Suprapubic skin (tissue), 4 donors: Measurements from ENCODE around the gene ALOXE3. TPM values are rescaled to one million over a fixed set of nuclear protein-coding genes. Genes with fewer than 3 reads are reported as not detected.

Experiments
- DNase-seq, 2 donors: peaks; one replicate each; pipeline ENCODE4 v3.0.0-alpha.2; 2019; ENCODE audit warnings: low spot score in 2 of 2
- H3K27ac ChIP-seq: fragments of 200-600 bp; sonication (generic); one replicate; pipeline ENCODE4 v1.5.1; 2019
- H3K27me3 ChIP-seq: fragments of 200-600 bp; sonication (generic); one replicate; pipeline ENCODE4 v1.5.1; 2019
- H3K36me3 ChIP-seq: fragments of 200-600 bp; sonication (generic); one replicate; pipeline ENCODE4 v1.5.1; 2019
- H3K4me1 ChIP-seq: fragments of 200-600 bp; sonication (generic); one replicate; pipeline ENCODE4 v1.5.1; 2019
- H3K4me3 ChIP-seq: fragments of 200-600 bp; sonication (generic); one replicate; pipeline ENCODE4 v1.5.1; 2019; ENCODE audit warnings: mild to moderate bottlenecking
- H3K9me3 ChIP-seq: fragments of 200-600 bp; sonication (generic); one replicate; pipeline ENCODE4 v1.5.1; 2019
- EP300 ChIP-seq: sonication (generic); formaldehyde crosslinking; IDR thresholded peaks from one replicate; pipeline ENCODE4 v1.6.1; 2017; ENCODE audit warnings: antibody characterized with exemption
- POLR2A ChIP-seq, 2 donors: fragments of 450-650 bp; IDR thresholded peaks; one replicate each; pipeline ENCODE4 v1.6.1; 2017; ENCODE audit warnings: antibody characterized with exemption in 2 of 2, mild to moderate bottlenecking in 2 of 2, moderate library complexity in 2 of 2
- POLR2AphosphoS5 ChIP-seq, 3 donors: sonication (generic); formaldehyde crosslinking; IDR thresholded peaks; one replicate each; pipeline ENCODE4 v1.6.1; 2017; ENCODE audit warnings: antibody characterized with exemption in 3 of 3
- WGBS: methylation state at CpG from one replicate; pipeline ENCODE4 v1.1.5; 2018; 5-methylcytosine and 5-hydroxymethylcytosine counted together
- total RNA-seq, 4 donors: library from RNA; depleted of rRNA; stranded (reverse); fragments of >200 nt; gene quantifications; one replicate each; pipeline ENCODE4 v1.1.0, GENCODE V29; 2016
- TF ChIP-seq, protein P1 (sequence below), 2 donors: fragments of 200-600 bp in 1 of 2; fragments of 450-650 bp in 1 of 2; sonication (generic) in 1 of 2; IDR thresholded peaks; one replicate each; pipeline ENCODE4 v1.5.1; 2016 to 2019; ENCODE audit warnings: antibody characterized with exemption in 2 of 2, mild to moderate bottlenecking in 1 of 2, moderate library complexity in 1 of 2

Gene ALOXE3
- total RNA-seq, 4 donors from 2014 or later: 44.5 to 95.3 (median 69.9) TPM

- peaks cover 16% of the 10 kb centered on the region for H3K36me3 ChIP-seq
- H3K9me3 ChIP-seq: no peaks in the 10 kb centered on the region
- peak overlapping the region; percentile 98 for H3K4me3 ChIP-seq
- H3K27ac ChIP-seq: peak overlapping the region; percentile 100
- DNase-seq: no peak
- peaks cover 54% of the 10 kb centered on the region for H3K4me1 ChIP-seq
- TF ChIP-seq POLR2AphosphoS5 (IDR thresholded peaks at IDR 0.05): no peak
- TF ChIP-seq POLR2A (IDR thresholded peaks at IDR 0.05): no peak
- TF ChIP-seq, protein P1, sequence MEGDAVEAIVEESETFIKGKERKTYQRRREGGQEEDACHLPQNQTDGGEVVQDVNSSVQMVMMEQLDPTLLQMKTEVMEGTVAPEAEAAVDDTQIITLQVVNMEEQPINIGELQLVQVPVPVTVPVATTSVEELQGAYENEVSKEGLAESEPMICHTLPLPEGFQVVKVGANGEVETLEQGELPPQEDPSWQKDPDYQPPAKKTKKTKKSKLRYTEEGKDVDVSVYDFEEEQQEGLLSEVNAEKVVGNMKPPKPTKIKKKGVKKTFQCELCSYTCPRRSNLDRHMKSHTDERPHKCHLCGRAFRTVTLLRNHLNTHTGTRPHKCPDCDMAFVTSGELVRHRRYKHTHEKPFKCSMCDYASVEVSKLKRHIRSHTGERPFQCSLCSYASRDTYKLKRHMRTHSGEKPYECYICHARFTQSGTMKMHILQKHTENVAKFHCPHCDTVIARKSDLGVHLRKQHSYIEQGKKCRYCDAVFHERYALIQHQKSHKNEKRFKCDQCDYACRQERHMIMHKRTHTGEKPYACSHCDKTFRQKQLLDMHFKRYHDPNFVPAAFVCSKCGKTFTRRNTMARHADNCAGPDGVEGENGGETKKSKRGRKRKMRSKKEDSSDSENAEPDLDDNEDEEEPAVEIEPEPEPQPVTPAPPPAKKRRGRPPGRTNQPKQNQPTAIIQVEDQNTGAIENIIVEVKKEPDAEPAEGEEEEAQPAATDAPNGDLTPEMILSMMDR (IDR thresholded peaks at IDR 0.05): no peak
- TF ChIP-seq EP300: no peak
- WGBS: 4% methylated on average over 11 of the region's 11 CpGs
- no peaks in the 10 kb centered on the region for H3K27me3 ChIP-seq
Observed at GRCh38 chr17:8155996-8156245, 37.6 kb upstream of the ALOXE3 start.

DNA sequence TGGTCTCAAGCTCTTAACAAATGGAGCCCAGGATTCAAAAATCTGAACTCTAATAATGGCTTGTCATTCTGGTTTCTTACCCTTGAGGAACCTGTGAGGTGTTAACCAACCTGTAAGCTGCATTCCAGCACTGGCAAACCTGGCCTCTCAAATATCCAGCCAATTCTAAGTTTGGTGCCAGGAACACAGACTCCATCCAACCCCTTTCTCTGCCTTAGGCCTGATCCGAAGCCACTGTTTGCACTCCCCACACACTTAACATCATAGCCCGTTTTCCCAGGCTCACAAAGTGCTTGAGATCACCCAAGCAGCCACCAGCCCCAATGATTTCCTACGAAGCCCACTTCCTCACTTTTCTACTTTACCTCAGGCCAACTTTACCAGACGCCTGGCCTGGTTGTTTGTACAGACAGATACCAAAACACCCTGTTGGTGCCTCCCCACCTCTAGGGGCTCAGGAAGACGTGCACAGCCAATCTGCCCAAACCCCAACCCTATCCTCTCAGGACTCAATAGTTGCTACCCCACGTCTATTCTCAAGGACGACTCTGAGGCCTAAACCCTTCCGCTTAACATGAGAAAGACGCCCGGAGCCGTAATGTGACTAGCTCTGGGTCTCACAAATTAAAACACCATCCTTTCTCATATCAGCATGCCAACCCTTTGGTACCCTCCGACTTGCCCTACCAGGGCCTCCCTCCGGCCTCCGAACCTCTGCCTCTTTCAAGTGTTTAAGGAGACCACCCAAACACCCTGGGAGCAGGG lies 37.1 kb upstream of the ALOXE3 start:
- 8% methylated on average over 14 of the region's 14 CpGs for WGBS
- Histone ChIP-seq H3K36me3 (peaks cover 19% of the 10 kb centered on the region), H3K27me3 (no peaks in the 10 kb centered on the region), H3K4me3 (peak overlapping the region; percentile 98), H3K27ac (peak overlapping the region; percentile 100), H3K9me3 (no peaks in the 10 kb centered on the region), H3K4me1 (peaks cover 54% of the 10 kb centered on the region)
- peak in 1 of 2 donors; percentile 76 for DNase-seq
- TF ChIP-seq POLR2AphosphoS5 (IDR thresholded peaks at IDR 0.05) (peak in 2 of 3 donors; percentile 40 to 58), POLR2A (IDR thresholded peaks at IDR 0.05) (no peak), EP300 (no peak)
- TF ChIP-seq, protein P1 (IDR thresholded peaks at IDR 0.05): no peak

DNA sequence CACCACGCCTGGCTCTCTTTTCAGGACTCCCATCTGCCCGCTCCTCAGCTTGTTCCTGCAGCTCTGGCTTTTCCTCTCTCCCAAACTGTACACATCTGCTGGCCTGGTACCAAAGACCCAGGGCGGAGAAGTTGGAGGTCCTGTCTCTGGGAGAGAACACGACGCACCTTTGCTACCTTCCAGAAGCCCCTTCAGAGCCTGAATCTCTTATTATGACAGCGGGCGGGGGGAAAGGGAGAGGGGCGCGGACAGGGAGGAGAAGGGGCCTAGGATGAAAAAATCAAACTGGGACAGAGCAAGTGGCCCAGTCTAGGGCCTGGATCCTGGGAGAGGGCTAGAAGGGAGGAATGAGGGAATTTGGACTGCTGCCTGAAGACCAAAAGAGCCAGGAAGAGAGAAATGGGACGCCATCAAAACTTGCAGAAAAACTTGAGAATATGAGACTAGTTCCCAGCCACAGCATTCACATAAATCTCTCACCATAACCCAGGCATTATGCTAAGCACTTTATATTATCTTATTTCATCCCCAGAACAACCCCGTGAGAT lies 36.4 kb upstream of the ALOXE3 start:
- H3K27me3 ChIP-seq: no peaks in the 10 kb centered on the region
- TF ChIP-seq POLR2A (IDR thresholded peaks at IDR 0.05) (peak in 1 of 2 donors; percentile 11), POLR2AphosphoS5 (IDR thresholded peaks at IDR 0.05) (no peak)
- H3K4me3 ChIP-seq: peak overlapping the region; percentile 98
- peaks cover 25% of the 10 kb centered on the region for H3K36me3 ChIP-seq
- peak overlapping the region; percentile 100 for H3K27ac ChIP-seq
- H3K4me1 ChIP-seq: peaks cover 61% of the 10 kb centered on the region
- H3K9me3 ChIP-seq: no peaks in the 10 kb centered on the region
- DNase-seq: peak in 1 of 2 donors; percentile 74
- 19% methylated on average over 11 of the region's 11 CpGs for WGBS

- Histone ChIP-seq H3K36me3 (peaks cover 25% of the 10 kb centered on the region), H3K27me3 (no peaks in the 10 kb centered on the region), H3K27ac (peak overlapping the region; percentile 100), H3K9me3 (no peaks in the 10 kb centered on the region), H3K4me3 (peak overlapping the region; percentile 98), H3K4me1 (peaks cover 63% of the 10 kb centered on the region)
- WGBS: 3% methylated on average over 22 of the region's 22 CpGs
- peak; percentile 100 for DNase-seq
- TF ChIP-seq, protein P1 (IDR thresholded peaks at IDR 0.05): no peak
- TF ChIP-seq POLR2AphosphoS5 (IDR thresholded peaks at IDR 0.05): peak; percentile 99 to 100 (median 100)
- TF ChIP-seq EP300: peak; percentile 99
- peak; percentile 74 to 92 for TF ChIP-seq POLR2A (IDR thresholded peaks at IDR 0.05)
Observed at GRCh38 chr17:8153957-8154607, 35.8 kb upstream of the ALOXE3 start.

GRCh38 chr17:8153525-8153956 lies 35.2 kb upstream of the ALOXE3 start:
- Histone ChIP-seq H3K27ac (peak overlapping the region; percentile 100), H3K27me3 (no peaks in the 10 kb centered on the region), H3K4me1 (peaks cover 62% of the 10 kb centered on the region), H3K9me3 (no peaks in the 10 kb centered on the region), H3K4me3 (peak overlapping the region; percentile 98), H3K36me3 (peaks cover 30% of the 10 kb centered on the region)
- TF ChIP-seq POLR2A (IDR thresholded peaks at IDR 0.05) (peak in 1 of 2 donors; percentile 67), EP300 (no peak), POLR2AphosphoS5 (IDR thresholded peaks at IDR 0.05) (peak; percentile 4 to 97 (median 39))
- peak in 1 of 2 donors; percentile 94 for DNase-seq
- 12% methylated on average over 13 of the region's 13 CpGs for WGBS

- Histone ChIP-seq H3K9me3 (no peaks in the 10 kb centered on the region), H3K4me3 (peak overlapping the region; percentile 98), H3K36me3 (peaks cover 35% of the 10 kb centered on the region), H3K27me3 (no peaks in the 10 kb centered on the region), H3K4me1 (peaks cover 63% of the 10 kb centered on the region), H3K27ac (peak overlapping the region; percentile 100)
- 63% methylated on average over 7 of the region's 7 CpGs for WGBS
- TF ChIP-seq EP300 (no peak), POLR2A (IDR thresholded peaks at IDR 0.05) (no peak), POLR2AphosphoS5 (IDR thresholded peaks at IDR 0.05) (no peak)
- TF ChIP-seq, protein P1 (IDR thresholded peaks at IDR 0.05): no peak
- DNase-seq: no peak
Observed at GRCh38 chr17:8153031-8153451, 34.7 kb upstream of the ALOXE3 start.
